GM12801 (cell line): ENCODE data around the gene LBX2.

ENCODE experiments used
- CTCF ChIP-seq: IDR thresholded peaks from one replicate; pipeline ENCODE4 v1.5.1; 2011; ENCODE audit warnings: control low read depth; ENCODE audit not compliant: insufficient read length; ENCODE audit errors: extremely low read depth

Gene LBX2

DNA sequence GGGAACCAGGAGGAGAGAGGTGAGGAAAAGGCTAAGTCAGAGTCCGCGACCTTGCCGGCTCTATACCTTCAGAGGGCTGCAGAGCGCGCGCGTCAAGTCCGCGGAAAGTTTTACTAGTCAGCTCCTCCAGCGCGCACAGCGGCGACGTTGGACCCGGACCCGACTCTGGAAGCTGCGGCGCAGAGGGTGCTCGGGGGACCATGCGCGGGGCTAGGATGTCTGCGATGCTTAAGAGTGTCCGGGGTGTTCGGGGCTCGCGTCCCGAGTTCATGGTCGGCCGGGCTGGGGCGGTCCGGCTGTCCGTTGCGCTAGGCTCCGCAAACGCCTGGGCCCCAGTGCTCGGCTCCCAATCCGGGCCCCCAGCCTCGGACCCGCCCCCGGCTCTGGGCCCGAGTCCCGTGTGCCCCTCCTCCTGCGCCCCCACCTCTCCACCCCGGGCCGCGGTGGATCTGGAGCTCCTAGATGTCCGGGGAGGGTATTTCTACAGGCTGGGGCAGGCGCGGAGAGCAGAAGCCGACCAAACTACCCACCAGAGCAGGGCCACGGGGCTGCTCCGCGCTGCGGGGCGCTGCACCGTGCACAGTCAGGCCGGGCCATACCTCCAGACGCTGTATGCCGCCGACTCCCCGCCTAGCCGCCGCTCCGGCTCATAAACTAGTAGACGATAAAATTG is at the start of gene LBX2:
Gene LBX2, minus strand, starts transcription at position 337 of the 673 bp plus-strand sequence. Its CDS starts 66 bp downstream, at position 271.
- no peak for TF ChIP-seq CTCF

DNA sequence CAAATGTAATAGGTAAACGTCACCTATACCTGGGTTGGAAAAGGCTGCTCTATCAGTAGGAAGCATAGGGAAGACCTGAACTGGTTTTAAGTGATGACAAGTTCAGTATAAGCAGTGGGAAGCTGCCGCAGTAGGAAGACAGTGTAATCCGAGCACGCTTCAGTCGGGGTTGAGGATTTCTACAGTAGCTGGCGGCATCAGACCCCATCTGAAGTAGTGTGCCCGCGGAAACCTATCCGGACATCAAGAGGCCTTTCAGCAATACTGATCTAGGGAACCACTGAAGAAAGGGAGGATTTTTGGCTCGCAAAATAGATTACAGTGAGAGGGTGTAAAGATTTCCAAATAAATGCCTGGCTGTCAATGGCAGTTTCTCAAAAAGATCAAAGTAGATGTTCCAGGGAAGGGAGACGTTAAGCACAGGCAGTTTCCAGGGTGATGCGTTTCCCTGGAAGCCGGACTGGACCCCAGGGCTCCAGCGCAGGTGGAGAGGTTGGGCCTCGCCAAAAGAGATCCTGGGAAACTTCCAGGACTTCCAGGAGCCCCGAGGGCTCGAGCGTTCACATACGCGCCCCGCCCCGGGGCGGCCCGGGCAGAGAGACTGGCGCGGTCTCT is 49.0 kb upstream of the LBX2 start:
- no peak for TF ChIP-seq CTCF

GRCh38 chr2:74546004-74546403 is 46.6 kb upstream of the LBX2 start:
- TF ChIP-seq CTCF, result no peak

- no peak for TF ChIP-seq CTCF
Observed at GRCh38 chr2:74544634-74545033, 45.2 kb upstream of the LBX2 start.

- TF ChIP-seq CTCF, result no peak
Observed at GRCh38 chr2:74542978-74543377, 43.6 kb upstream of the LBX2 start.

DNA sequence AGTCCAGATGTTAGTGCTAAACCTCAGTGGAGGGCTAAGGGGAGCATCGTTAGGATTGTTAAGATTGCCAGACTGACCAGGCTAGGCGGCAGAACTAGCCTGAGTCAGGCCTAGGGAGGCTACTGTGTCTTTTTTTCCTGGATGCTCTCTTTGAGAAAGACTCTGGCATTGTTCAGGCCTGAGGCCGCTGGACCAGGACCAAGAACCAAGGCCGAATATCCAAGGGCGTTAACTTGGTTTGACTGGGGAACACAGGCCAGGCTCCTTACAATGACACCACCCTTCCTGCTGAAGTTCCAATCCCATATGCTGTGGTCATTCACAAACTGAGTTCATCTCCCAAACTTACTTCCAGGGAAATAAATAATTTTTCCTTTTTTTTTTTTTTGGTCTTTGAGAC is 40.9 kb upstream of the LBX2 start:
- TF ChIP-seq CTCF, result no peak

DNA sequence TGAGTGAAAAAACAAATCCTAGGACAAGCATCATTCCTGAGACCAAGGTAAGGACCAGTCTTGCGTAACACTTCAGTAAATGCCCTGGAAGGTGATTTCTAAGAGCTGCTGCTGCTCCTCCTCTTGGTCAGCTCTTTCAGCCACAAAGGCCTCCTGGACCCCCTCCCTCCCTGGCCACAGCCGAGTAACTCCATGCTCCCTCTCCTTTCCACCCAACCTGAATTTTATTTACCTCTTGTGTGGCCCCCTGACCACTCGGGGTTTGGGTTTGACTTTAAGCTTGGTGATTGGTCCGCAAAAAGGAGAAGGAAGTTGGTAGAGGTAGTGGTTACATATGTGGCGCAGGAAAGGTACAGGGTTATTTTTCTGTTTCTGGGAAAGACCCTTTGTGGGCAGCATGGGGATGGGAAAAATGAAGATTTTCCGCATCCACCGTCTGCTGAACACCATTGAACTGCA is 39.5 kb upstream of the LBX2 start:
- TF ChIP-seq CTCF, result no peak
